H9 (cell line): Measurements from ENCODE around the gene ATAD3C. TPM values are rescaled to one million over a fixed set of nuclear protein-coding genes. Genes with fewer than 3 reads are reported as not detected.
"Not testable (repeated sequence)": the region's sequence is repeated elsewhere in the genome, so short reads cannot be mapped to it uniquely, and the experiment has no call there.

Experiments
- DNase-seq: peaks from one replicate; pipeline ENCODE4 v3.0.0-alpha.2; 2017
- H2AFZ ChIP-seq: one replicate; pipeline ENCODE4 v1.6.1; 2013; ENCODE audit warnings: mild to moderate bottlenecking, low read length, control low read depth, moderate library complexity
- H2AK5ac ChIP-seq: 2 replicates; pipeline ENCODE4 v1.6.1; 2013; ENCODE audit warnings: low read length, control low read depth, mixed read lengths; ENCODE audit not compliant: insufficient read length
- H2BK120ac ChIP-seq: one replicate; pipeline ENCODE4 v1.6.1; 2013; ENCODE audit warnings: low read depth, mild to moderate bottlenecking, low read length, control low read depth, inconsistent platforms; ENCODE audit not compliant: poor library complexity, severe bottlenecking
- H2BK12ac ChIP-seq: 2 replicates; pipeline ENCODE4 v1.6.1; 2013; ENCODE audit warnings: low read length, control low read depth, mixed read lengths, low read depth; ENCODE audit not compliant: insufficient read length
- H2BK15ac ChIP-seq: 2 replicates; pipeline ENCODE4 v1.6.1; 2013; ENCODE audit warnings: low read depth, low read length, control low read depth
- H2BK20ac ChIP-seq: one replicate; pipeline ENCODE4 v1.6.1; 2013; ENCODE audit warnings: low read depth, mild to moderate bottlenecking, low read length, control low read depth, inconsistent platforms; ENCODE audit not compliant: poor library complexity, severe bottlenecking
- H2BK5ac ChIP-seq: 2 replicates; pipeline ENCODE4 v1.6.1; 2013; ENCODE audit warnings: low read length, control low read depth, mixed read lengths; ENCODE audit not compliant: insufficient read length
- H3K14ac ChIP-seq: 2 replicates; pipeline ENCODE4 v1.6.1; 2013; ENCODE audit warnings: low read length, control low read depth; ENCODE audit not compliant: insufficient read depth
- H3K18ac ChIP-seq: 2 replicates; pipeline ENCODE4 v1.6.1; 2013; ENCODE audit warnings: low read depth, mild to moderate bottlenecking, mixed read lengths, low read length, control low read depth; ENCODE audit not compliant: insufficient read length
- H3K23ac ChIP-seq: 2 replicates; pipeline ENCODE4 v1.6.1; 2013; ENCODE audit warnings: low read length, control low read depth, mixed read lengths, low read depth; ENCODE audit not compliant: insufficient read length
- H3K23me2 ChIP-seq: 2 replicates; pipeline ENCODE4 v1.6.1; 2013; ENCODE audit warnings: low read depth, mild to moderate bottlenecking, mixed read lengths, low read length, control low read depth; ENCODE audit not compliant: insufficient read length, poor library complexity, severe bottlenecking
- H3K27ac ChIP-seq: 2 replicates; pipeline ENCODE4 v1.5.1; 2013; ENCODE audit warnings: low read length, control low read depth, mixed read lengths, low read depth; ENCODE audit not compliant: insufficient read length
- H3K27me3 ChIP-seq: 2 replicates; pipeline ENCODE4 v1.6.1; 2013; ENCODE audit warnings: low read length, control low read depth, inconsistent platforms; ENCODE audit not compliant: insufficient read depth
- H3K4ac ChIP-seq: 2 replicates; pipeline ENCODE4 v1.6.1; 2013; ENCODE audit warnings: low read depth, mild to moderate bottlenecking, control low read depth, inconsistent platforms, low read length, moderate library complexity
- H3K4me1 ChIP-seq: 2 replicates; pipeline ENCODE4 v1.6.1; 2013; ENCODE audit warnings: low read length, control low read depth, inconsistent platforms; ENCODE audit not compliant: insufficient read depth
- H3K4me2 ChIP-seq: 2 replicates; pipeline ENCODE4 v1.6.1; 2013; ENCODE audit warnings: low read length, control low read depth, mixed read lengths; ENCODE audit not compliant: insufficient read length, insufficient read depth
- H3K56ac ChIP-seq: 2 replicates; pipeline ENCODE4 v1.6.1; 2013; ENCODE audit warnings: low read depth, mild to moderate bottlenecking, mixed read lengths, low read length, control low read depth; ENCODE audit not compliant: insufficient read length
- H3K79me1 ChIP-seq: 2 replicates; pipeline ENCODE4 v1.6.1; 2013; ENCODE audit warnings: low read depth, mild to moderate bottlenecking, moderate library complexity, low read length, control low read depth, inconsistent platforms; ENCODE audit not compliant: insufficient read depth, poor library complexity, severe bottlenecking
- H3K79me2 ChIP-seq: 2 replicates; pipeline ENCODE4 v1.6.1; 2013; ENCODE audit warnings: low read length, control low read depth, inconsistent platforms; ENCODE audit not compliant: insufficient read depth
- H3K9ac ChIP-seq: 2 replicates; pipeline ENCODE4 v1.6.1; 2013; ENCODE audit warnings: low read length, control low read depth, mixed read lengths; ENCODE audit not compliant: insufficient read length; ENCODE audit errors: extremely low read depth
- H3K9me3 ChIP-seq: one replicate; pipeline ENCODE4 v1.6.1; 2013; ENCODE audit warnings: low read depth, low read length, inconsistent platforms; ENCODE audit not compliant: control insufficient read depth
- H3T11ph ChIP-seq: one replicate; pipeline ENCODE4 v1.6.1; 2013; ENCODE audit warnings: mild to moderate bottlenecking, low read length, control low read depth, inconsistent platforms
- H4K20me1 ChIP-seq: one replicate; pipeline ENCODE4 v1.6.1; 2013; ENCODE audit not compliant: control insufficient read depth, insufficient read length, insufficient read depth
- H4K5ac ChIP-seq: 2 replicates; pipeline ENCODE4 v1.6.1; 2013; ENCODE audit warnings: low read depth, mild to moderate bottlenecking, mixed read lengths, low read length, control low read depth; ENCODE audit not compliant: insufficient read length
- H4K8ac ChIP-seq: replicated peaks from 2 replicates; pipeline ENCODE4 v1.6.1; 2013; ENCODE audit warnings: low read length, control low read depth, mixed read lengths, low read depth; ENCODE audit not compliant: insufficient read length
- H4K91ac ChIP-seq: 2 replicates; pipeline ENCODE4 v1.6.1; 2013; ENCODE audit warnings: low read depth, mild to moderate bottlenecking, moderate library complexity, mixed read lengths, low read length, control low read depth; ENCODE audit not compliant: insufficient read length
- H3K27ac Mint-ChIP-seq, 3 experiments: 2 replicates in 2 of 3; 3 replicates in 1 of 3; pipeline ENCODE4 v1.8.0; 2020 to 2021; ENCODE audit warnings: mixed read lengths in 3 of 3, mild to moderate bottlenecking in 1 of 3, moderate library complexity in 1 of 3
- H3K27me3 Mint-ChIP-seq: 2 replicates; pipeline ENCODE4 v1.8.0; 2021; ENCODE audit warnings: low read depth, mild to moderate bottlenecking, moderate library complexity, mixed read lengths
- H3K36me3 Mint-ChIP-seq, 3 experiments: 2 replicates in 2 of 3; 3 replicates in 1 of 3; pipeline ENCODE4 v1.8.0; 2020 to 2021; ENCODE audit warnings: low read depth in 3 of 3, mixed read lengths in 3 of 3; ENCODE audit not compliant: insufficient read depth in 1 of 3
- H3K4me1 Mint-ChIP-seq, 2 experiments: 2 replicates each; pipeline ENCODE4 v1.8.0; 2020; ENCODE audit warnings: mixed read lengths in 2 of 2
- H3K4me3 Mint-ChIP-seq, 2 experiments: 2 replicates in 1 of 2; 3 replicates in 1 of 2; pipeline ENCODE4 v1.8.0; 2020 to 2021; ENCODE audit warnings: mild to moderate bottlenecking in 2 of 2, mixed read lengths in 2 of 2, moderate library complexity in 1 of 2
- H3K9me3 Mint-ChIP-seq, 2 experiments: 2 replicates in 1 of 2; 3 replicates in 1 of 2; pipeline ENCODE4 v1.8.0; 2020; ENCODE audit warnings: mild to moderate bottlenecking in 2 of 2, mixed read lengths in 2 of 2, moderate library complexity in 1 of 2
- WGBS: extraction: QIAGEN DNeasy Blood & Tissue Kit; methylation state at CpG from one replicate; pipeline ENCODE4 v1.1.7; 2013; ENCODE audit warnings: missing lambda C conversion rate, low lambda C conversion rate, mixed read lengths; ENCODE audit not compliant: insufficient read length; ENCODE audit errors: extremely low coverage; 5-methylcytosine and 5-hydroxymethylcytosine counted together
- total RNA-seq: library from RNA; stranded (reverse); gene quantifications from 2 replicates; pipeline ENCODE4 v1.2.1, GENCODE V29; 2021
- TF ChIP-seq, protein P1 (sequence below): fragments of 200-600 bp; sonication (generic); conservative IDR thresholded peaks from 3 replicates; pipeline ENCODE4 v1.8.0; 2021; ENCODE audit warnings: antibody characterized with exemption, mild to moderate bottlenecking

ATAD3C gene
- total RNA-seq, 1 experiment from 2014 or later = 7.7 TPM

DNA sequence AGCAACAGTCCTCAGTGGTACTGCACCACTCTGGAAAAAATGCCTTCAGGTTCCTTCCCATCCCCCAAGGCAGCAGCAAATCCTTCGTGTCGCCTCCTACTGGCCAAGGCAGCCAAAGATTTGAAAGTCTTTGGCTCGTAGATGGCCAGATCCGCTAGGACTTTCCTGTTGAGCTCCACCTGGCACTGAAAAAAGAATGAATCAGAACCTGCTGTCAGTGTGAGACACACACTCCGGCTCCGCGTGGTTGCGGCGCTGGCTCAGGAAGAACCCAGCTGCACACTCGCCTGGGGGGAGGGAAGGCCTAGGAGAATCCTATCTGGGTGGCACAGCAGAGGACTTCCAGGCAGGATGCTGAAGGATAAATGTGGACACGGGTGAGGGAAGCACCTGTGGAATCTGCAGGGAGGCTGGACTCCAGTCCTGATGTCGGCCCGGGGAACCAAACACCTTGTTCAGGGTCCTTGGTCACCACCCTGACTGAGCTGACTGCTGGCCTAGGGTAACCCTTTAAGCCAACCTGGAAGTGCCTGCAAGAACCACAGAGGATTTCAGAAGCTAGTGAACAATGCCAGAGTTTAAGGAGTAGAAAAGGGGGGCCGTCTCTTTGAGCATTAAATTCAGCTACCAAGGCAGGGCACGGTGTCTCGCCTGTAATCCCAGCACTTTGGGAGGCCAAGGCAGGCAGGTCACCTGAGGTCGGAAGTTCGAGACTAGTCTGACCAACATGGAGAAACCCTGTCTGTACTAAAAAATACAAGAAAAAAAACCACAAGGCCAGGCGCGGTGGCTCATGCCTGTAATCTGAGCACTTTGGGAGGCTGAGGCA, 47.2 kb upstream of the ATAD3C start:
- TF ChIP-seq, protein P1, sequence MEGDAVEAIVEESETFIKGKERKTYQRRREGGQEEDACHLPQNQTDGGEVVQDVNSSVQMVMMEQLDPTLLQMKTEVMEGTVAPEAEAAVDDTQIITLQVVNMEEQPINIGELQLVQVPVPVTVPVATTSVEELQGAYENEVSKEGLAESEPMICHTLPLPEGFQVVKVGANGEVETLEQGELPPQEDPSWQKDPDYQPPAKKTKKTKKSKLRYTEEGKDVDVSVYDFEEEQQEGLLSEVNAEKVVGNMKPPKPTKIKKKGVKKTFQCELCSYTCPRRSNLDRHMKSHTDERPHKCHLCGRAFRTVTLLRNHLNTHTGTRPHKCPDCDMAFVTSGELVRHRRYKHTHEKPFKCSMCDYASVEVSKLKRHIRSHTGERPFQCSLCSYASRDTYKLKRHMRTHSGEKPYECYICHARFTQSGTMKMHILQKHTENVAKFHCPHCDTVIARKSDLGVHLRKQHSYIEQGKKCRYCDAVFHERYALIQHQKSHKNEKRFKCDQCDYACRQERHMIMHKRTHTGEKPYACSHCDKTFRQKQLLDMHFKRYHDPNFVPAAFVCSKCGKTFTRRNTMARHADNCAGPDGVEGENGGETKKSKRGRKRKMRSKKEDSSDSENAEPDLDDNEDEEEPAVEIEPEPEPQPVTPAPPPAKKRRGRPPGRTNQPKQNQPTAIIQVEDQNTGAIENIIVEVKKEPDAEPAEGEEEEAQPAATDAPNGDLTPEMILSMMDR = peak; percentile 80
- Histone ChIP-seq H2BK15ac (no peak overlapping the region), H2AK5ac (no peak overlapping the region), H4K8ac (no peak overlapping the region), H3K14ac (no peak overlapping the region), H3K27ac (no peak overlapping the region), H4K5ac (no peak overlapping the region), H3K4ac (no peak overlapping the region), H3K27me3 (no peaks in the 10 kb centered on the region), H4K20me1 (peaks cover 2% of the 10 kb centered on the region), H3K79me2 (peaks cover 13% of the 10 kb centered on the region; the same call in 1 of the 2 replicates), H3K56ac (no peak overlapping the region), H2BK20ac (no peak overlapping the region), H3K9me3 (no peaks in the 10 kb centered on the region), H3K79me1 (peaks cover 13% of the 10 kb centered on the region), H3T11ph (no peak overlapping the region), H2BK5ac (no peak overlapping the region), H2BK12ac (no peak overlapping the region), H3K9ac (no peak overlapping the region), H4K91ac (no peak overlapping the region), H3K18ac (no peak overlapping the region), H3K23ac (no peak overlapping the region), H2BK120ac (no peak overlapping the region), H3K23me2 (peaks cover 15% of the 10 kb centered on the region), H3K4me2 (no peak overlapping the region), H3K4me1 (no peaks in the 10 kb centered on the region), H2AFZ (no peak overlapping the region)
- no CpG with 5 or more reads among the region's 20 CpGs for WGBS
- Mint-ChIP-seq H3K27ac (peak overlapping the region; percentile 37 to 96 (median 96); a peak in 6 of 7 replicates), H3K4me3 (peak overlapping the region; percentile 44 to 90; a peak in 3 of 5 replicates), H3K9me3 (peaks cover 0 to 2% of the 10 kb centered on the region in 2 experiments; a peak in 3 of 5 replicates), H3K36me3 (peaks cover 53 to 88% (median 71%) of the 10 kb centered on the region in 3 experiments), H3K4me1 (peaks cover 27 to 44% of the 10 kb centered on the region in 2 experiments), H3K27me3 (peaks cover 1% of the 10 kb centered on the region; the same call in 1 of the 2 replicates)
- DNase-seq = peak; percentile 76

DNA sequence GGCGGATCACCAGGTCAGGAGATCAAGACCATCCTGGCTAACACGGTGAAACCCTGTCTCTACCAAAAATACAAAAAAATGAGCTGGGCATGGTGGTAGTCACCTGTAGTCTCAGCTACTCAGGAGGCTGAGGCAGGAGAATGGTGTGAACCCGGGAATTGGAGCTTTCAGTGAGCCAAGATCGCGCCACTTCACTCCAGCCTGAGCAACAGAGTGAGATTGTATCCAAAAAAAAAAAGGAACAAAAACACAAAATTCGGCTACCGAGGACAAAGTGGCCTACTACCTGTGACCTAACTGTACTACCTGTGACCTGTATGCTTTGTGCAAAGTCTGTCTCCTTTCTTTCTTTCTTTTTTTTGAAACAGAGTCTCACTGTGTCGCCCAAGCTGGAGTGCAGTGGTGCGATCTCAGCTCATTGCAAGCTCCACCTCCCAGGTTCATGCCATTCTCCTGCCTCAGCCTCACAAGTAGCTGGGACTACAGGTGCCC, 46.5 kb upstream of the ATAD3C start:
- not testable (repeated sequence) for H3T11ph ChIP-seq, H4K91ac ChIP-seq, H3K4me2 ChIP-seq, H3K4me1 ChIP-seq, H3K27ac ChIP-seq, H2BK5ac ChIP-seq, H4K20me1 ChIP-seq, H3K18ac ChIP-seq, H3K79me1 ChIP-seq, H3K4me3 Mint-ChIP-seq, H4K5ac ChIP-seq, H3K4ac ChIP-seq, H2AK5ac ChIP-seq, H3K9me3 ChIP-seq, H3K56ac ChIP-seq, H2BK12ac ChIP-seq, H2BK20ac ChIP-seq, DNase-seq, H4K8ac ChIP-seq, H3K23ac ChIP-seq, H2BK120ac ChIP-seq, H2BK15ac ChIP-seq, H3K27me3 Mint-ChIP-seq, H3K9me3 Mint-ChIP-seq, H3K14ac ChIP-seq, H3K27me3 ChIP-seq, H3K9ac ChIP-seq, H2AFZ ChIP-seq
- WGBS = no CpG with 5 or more reads among the region's 9 CpGs
- peaks cover 18% of the 10 kb centered on the region for H3K23me2 ChIP-seq
- peaks cover 48 to 85% (median 64%) of the 10 kb centered on the region in 3 experiments for H3K36me3 Mint-ChIP-seq
- H3K27ac Mint-ChIP-seq = peak overlapping the region in 1 of 3 experiments; percentile 66; a peak in 2 of 7 replicates
- peaks cover 27 to 44% of the 10 kb centered on the region in 2 experiments for H3K4me1 Mint-ChIP-seq
- peaks cover 16% of the 10 kb centered on the region; the same call in 1 of the 2 replicates for H3K79me2 ChIP-seq
